WERI-Rb-1 (cell line): ENCODE results near the gene TMEFF2.

Experiments used
- DNase-seq: peaks from one replicate; pipeline ENCODE4 v3.0.0-alpha.2; 2020
- H3K27ac ChIP-seq: fragments of 250-450 bp; sonication (Bioruptor Pico); 2 replicates; pipeline ENCODE4 v1.5.1; 2020; ENCODE audit warnings: mild to moderate bottlenecking, moderate library complexity
- H3K27me3 ChIP-seq: fragments of 250-450 bp; sonication (Bioruptor Pico); 2 replicates; pipeline ENCODE4 v1.5.1; 2021; ENCODE audit warnings: mild to moderate bottlenecking, low read depth, moderate library complexity; ENCODE audit not compliant: insufficient read depth, severe bottlenecking
- H3K36me3 ChIP-seq: fragments of 250-450 bp; sonication (Bioruptor Pico); 2 replicates; pipeline ENCODE4 v1.5.1; 2020; ENCODE audit warnings: mild to moderate bottlenecking, moderate library complexity
- H3K4me3 ChIP-seq: 2 replicates; pipeline ENCODE4 v1.5.1; 2011; ENCODE audit warnings: low read depth, mild to moderate bottlenecking, control low read depth, low read length
- H3K9me3 ChIP-seq: fragments of 250-450 bp; sonication (Bioruptor Pico); 2 replicates; pipeline ENCODE4 v1.5.1; 2021; ENCODE audit warnings: mild to moderate bottlenecking, moderate library complexity; ENCODE audit not compliant: severe bottlenecking
- TF ChIP-seq, protein P1 (sequence below): IDR thresholded peaks from 2 replicates; pipeline ENCODE4 v1.5.1; 2011; ENCODE audit warnings: low read depth, mild to moderate bottlenecking, control low read depth, inconsistent platforms, low read length

TMEFF2 gene

DNA sequence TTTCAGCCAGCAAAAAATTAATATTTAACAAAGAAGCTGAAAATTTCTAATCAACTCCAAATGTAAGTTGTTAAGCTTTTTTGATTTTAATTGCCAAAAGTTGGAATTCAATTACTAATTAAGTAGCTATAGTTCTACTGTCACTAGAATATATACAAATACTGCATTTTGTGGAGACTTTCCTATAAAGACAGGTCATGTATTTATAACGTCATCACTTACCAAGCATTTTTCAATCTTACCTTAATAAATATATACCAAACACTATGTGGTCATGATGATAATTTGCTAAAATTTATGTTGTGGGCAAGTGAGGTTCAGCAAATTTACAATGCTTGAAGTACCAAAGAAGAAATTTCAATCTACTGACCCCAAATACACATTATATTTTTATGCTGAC lies 24.2 kb upstream of the TMEFF2 start:
- Histone ChIP-seq H3K4me3 (no peak overlapping the region), H3K27me3 (no peaks in the 10 kb centered on the region), H3K36me3 (no peaks in the 10 kb centered on the region), H3K9me3 (no peaks in the 10 kb centered on the region), H3K27ac (no peak overlapping the region)
- DNase-seq = no peak
- TF ChIP-seq, protein P1, sequence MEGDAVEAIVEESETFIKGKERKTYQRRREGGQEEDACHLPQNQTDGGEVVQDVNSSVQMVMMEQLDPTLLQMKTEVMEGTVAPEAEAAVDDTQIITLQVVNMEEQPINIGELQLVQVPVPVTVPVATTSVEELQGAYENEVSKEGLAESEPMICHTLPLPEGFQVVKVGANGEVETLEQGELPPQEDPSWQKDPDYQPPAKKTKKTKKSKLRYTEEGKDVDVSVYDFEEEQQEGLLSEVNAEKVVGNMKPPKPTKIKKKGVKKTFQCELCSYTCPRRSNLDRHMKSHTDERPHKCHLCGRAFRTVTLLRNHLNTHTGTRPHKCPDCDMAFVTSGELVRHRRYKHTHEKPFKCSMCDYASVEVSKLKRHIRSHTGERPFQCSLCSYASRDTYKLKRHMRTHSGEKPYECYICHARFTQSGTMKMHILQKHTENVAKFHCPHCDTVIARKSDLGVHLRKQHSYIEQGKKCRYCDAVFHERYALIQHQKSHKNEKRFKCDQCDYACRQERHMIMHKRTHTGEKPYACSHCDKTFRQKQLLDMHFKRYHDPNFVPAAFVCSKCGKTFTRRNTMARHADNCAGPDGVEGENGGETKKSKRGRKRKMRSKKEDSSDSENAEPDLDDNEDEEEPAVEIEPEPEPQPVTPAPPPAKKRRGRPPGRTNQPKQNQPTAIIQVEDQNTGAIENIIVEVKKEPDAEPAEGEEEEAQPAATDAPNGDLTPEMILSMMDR = no peak

GRCh38 chr2:192218377-192218776 lies 23.6 kb upstream of the TMEFF2 start:
- no peak overlapping the region for H3K27ac ChIP-seq
- no peaks in the 10 kb centered on the region for H3K27me3 ChIP-seq
- H3K4me3 ChIP-seq = no peak overlapping the region
- no peak for DNase-seq
- no peaks in the 10 kb centered on the region for H3K9me3 ChIP-seq
- TF ChIP-seq, protein P1 = no peak
- H3K36me3 ChIP-seq = no peaks in the 10 kb centered on the region

DNA sequence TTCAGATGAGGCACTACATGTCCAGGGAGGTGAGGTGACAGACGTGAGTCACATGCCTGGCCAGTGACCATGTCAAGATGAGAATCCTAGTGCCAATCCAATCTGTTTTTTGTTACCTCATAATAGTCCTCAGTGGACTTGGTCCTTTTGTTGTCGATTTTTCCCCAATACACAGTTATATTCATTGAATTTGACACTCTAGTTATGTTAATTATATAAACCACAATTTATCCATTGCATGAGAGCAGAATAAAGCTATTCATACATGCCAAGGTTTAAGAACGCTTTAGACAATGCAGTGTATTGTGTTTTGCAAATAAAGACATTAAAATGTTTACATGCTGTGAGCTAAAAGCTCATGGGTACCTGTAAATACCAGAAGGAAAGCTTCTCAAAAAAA lies 21.6 kb upstream of the TMEFF2 start:
- H3K27ac ChIP-seq = no peak overlapping the region
- DNase-seq = no peak
- no peaks in the 10 kb centered on the region for H3K36me3 ChIP-seq
- H3K4me3 ChIP-seq = no peak overlapping the region
- H3K27me3 ChIP-seq = no peaks in the 10 kb centered on the region
- TF ChIP-seq, protein P1 = no peak
- H3K9me3 ChIP-seq = no peaks in the 10 kb centered on the region

- no peak for DNase-seq
- Histone ChIP-seq H3K27me3 (no peaks in the 10 kb centered on the region), H3K9me3 (no peaks in the 10 kb centered on the region), H3K4me3 (no peak overlapping the region), H3K27ac (no peak overlapping the region), H3K36me3 (no peaks in the 10 kb centered on the region)
- TF ChIP-seq, protein P1 = no peak
These were observed 20.6 kb upstream of the TMEFF2 start for GRCh38 chr2:192215096-192215877.

- Histone ChIP-seq H3K4me3 (no peak overlapping the region), H3K27me3 (no peaks in the 10 kb centered on the region), H3K36me3 (no peaks in the 10 kb centered on the region), H3K27ac (no peak overlapping the region), H3K9me3 (no peaks in the 10 kb centered on the region)
- DNase-seq = no peak
- TF ChIP-seq, protein P1 = no peak
These were observed 14.1 kb upstream of the TMEFF2 start for GRCh38 chr2:192208848-192209247.

DNA sequence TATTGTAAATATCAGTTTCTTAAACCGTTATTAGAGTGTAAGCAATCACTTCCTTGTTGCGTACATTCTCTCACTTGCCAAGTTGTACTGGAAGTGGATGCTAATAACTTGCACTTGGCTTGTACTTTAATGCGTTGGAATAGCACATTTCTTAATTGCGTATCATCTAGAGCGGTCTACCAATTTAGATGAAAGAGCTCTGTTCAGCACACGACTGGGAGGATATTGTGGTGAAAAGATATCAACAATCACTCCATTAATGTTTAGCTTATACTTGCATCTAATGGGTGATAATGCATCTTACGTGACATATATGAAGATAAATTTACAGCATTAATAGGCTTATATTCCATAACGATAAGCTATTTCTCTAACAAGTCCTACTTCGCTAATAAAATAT lies 11.7 kb upstream of the TMEFF2 start:
- Histone ChIP-seq H3K27ac (no peak overlapping the region), H3K9me3 (no peaks in the 10 kb centered on the region), H3K4me3 (no peak overlapping the region), H3K27me3 (no peaks in the 10 kb centered on the region), H3K36me3 (no peaks in the 10 kb centered on the region)
- DNase-seq = no peak
- TF ChIP-seq, protein P1 = no peak
